Measurements from ENCODE around the gene POP5.

POP5 gene

DNA sequence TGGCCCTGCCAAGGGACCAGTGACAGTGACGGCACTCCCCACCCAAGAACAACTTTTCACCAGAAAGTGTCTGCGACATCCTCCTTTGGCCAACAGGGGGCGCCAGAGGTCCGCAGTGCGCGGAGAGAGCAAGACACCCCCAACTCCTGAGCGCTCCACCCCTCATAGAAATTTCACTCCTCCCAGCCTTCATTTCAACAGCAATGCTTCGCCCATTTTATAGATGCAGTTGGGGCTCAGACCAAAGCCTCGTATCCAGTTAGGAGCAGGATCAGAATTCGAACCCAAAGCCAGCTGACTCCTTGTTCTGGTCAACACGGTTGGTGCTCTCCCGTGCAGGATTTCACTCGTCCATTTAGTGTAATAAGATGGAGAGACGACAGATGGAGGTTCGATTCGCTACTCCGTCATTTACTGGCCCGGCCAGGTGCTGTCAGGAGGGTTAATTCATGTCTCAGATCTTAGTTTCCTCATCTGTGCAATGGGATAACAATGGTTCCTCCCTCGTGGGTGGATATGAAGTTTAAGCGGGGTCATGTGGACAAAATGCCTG, 2.4 kb upstream of the POP5 start:
- no peak overlapping the region for H3K9ac ChIP-seq
- peak overlapping the region in 4 of 11 experiments; percentile 25 to 69 (median 48); a peak in 8 of 22 replicates for H3K4me2 ChIP-seq
- H3K27me3 ChIP-seq, result peaks cover 31 to 44% (median 35%) of the 10 kb centered on the region in 11 experiments
- no peak for TF ChIP-seq Cebpa-rat (IDR thresholded peaks at IDR 0.05)
- peaks cover 11 to 17% (median 16%) of the 10 kb centered on the region in 11 experiments for H3K36me3 ChIP-seq
- peaks cover 0 to 34% (median 9%) of the 10 kb centered on the region in 11 experiments; a peak in 17 of 22 replicates for H4K20me1 ChIP-seq
- no peak overlapping the region for H3K4me3 ChIP-seq
- H3K9me3 ChIP-seq (replicated peaks in 1 of 11), result no peaks in the 10 kb centered on the region
- peaks cover 14 to 28% (median 24%) of the 10 kb centered on the region in 10 experiments for H3K4me1 ChIP-seq
- H3K27ac ChIP-seq, result no peak overlapping the region

DNA sequence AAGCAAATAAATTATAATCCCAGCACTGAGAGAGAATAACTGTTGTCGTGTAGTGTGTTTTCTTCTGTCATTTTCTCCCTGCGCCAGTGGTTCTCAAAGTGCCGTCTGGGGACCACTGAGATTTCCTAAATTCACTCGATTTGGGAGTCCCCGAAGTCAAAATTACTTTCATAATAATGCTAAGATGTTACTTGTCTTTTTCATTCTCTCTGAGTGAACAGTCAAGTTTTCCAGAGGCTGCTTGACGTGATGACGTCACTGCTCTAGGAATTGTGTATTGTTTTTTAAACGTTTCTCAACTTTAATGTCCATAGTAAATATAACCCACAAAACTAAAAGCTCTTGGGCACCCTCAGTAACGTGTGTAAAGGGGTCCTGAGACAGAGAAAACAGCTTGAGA, 796 bp upstream of the POP5 start:
- no peaks in the 10 kb centered on the region for H3K9me3 ChIP-seq (replicated peaks in 1 of 11)
- peaks cover 14 to 28% (median 24%) of the 10 kb centered on the region in 10 experiments for H3K4me1 ChIP-seq
- H3K27me3 ChIP-seq, result peaks cover 31 to 44% (median 35%) of the 10 kb centered on the region in 11 experiments
- peak overlapping the region; percentile 87 to 96 (median 89) for H3K4me2 ChIP-seq
- H3K36me3 ChIP-seq, result peaks cover 27 to 33% (median 31%) of the 10 kb centered on the region in 11 experiments
- H3K27ac ChIP-seq, result peak overlapping the region in 1 of 11 experiments; percentile 15; a peak in 1 of 22 replicates
- H4K20me1 ChIP-seq, result peaks cover 0 to 45% (median 21%) of the 10 kb centered on the region in 11 experiments; a peak in 17 of 22 replicates
- peak overlapping the region; percentile 77 to 90 (median 83) for H3K4me3 ChIP-seq
- peak overlapping the region; percentile 60 to 83 (median 81); a peak in 21 of 22 replicates for H3K9ac ChIP-seq
- TF ChIP-seq Cebpa-rat (IDR thresholded peaks at IDR 0.05), result no peak

DNA sequence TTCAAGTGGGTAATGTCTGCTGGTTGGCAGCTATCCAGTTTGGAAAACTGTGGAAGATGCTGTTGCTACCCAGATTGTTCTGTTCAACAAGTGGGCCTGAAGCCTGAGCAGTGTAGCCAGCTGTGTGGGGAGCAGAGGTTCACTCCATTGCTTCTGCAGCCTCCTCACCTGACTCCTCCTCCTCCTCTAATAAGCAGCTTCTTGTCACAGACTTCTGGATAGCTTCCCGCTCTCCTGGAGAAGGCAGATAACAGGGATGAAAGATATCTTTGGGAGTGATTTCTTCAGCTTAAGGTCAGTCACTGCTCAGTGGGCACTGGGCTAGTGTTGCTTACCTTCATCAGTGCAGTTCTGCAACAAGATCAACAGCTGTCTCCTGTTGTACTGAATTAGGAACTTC, 2.0 kb downstream of the POP5 start:
- TF ChIP-seq Cebpa-rat (IDR thresholded peaks at IDR 0.05), result no peak
- Histone ChIP-seq H3K27me3 (peaks cover 8 to 18% (median 11%) of the 10 kb centered on the region in 11 experiments), H3K9ac (no peak overlapping the region), H3K4me2 (no peak overlapping the region), H3K4me1 (peaks cover 14 to 21% (median 16%) of the 10 kb centered on the region in 10 experiments), H4K20me1 (peaks cover 3 to 60% (median 36%) of the 10 kb centered on the region in 11 experiments; a peak in 18 of 22 replicates), H3K36me3 (peaks cover 55 to 61% (median 59%) of the 10 kb centered on the region in 11 experiments), H3K27ac (no peak overlapping the region), H3K9me3 (replicated peaks in 1 of 11) (no peaks in the 10 kb centered on the region), H3K4me3 (no peak overlapping the region)

DNA sequence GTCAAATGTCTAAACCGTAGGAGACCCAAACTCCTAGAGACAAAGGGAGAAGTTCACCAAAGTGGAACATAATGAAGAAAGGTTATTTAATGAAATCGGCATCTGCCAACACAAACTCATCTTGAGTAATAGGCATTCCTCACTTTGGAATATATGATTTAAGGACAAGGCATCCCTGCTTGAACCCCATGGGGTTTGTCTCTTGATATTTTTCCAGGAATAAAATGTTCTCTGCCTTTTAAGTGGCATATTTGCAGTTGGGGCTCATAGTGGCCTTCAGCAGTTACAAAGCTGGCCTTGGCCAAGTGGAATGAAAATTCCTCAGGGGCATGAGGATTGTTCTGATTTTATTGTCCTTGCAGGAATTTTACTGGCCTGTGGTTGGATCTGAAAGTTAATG, 7.1 kb downstream of the POP5 start:
- peaks cover 15 to 99% (median 45%) of the 10 kb centered on the region in 11 experiments; a peak in 18 of 22 replicates for H4K20me1 ChIP-seq
- no peak for TF ChIP-seq Cebpa-rat (IDR thresholded peaks at IDR 0.05)
- H3K4me3 ChIP-seq, result no peak overlapping the region
- H3K27me3 ChIP-seq, result no peaks in the 10 kb centered on the region
- no peak overlapping the region for H3K9ac ChIP-seq
- no peaks in the 10 kb centered on the region for H3K4me1 ChIP-seq
- H3K27ac ChIP-seq, result no peak overlapping the region
- H3K4me2 ChIP-seq, result no peak overlapping the region
- H3K36me3 ChIP-seq, result peaks cover 100% of the 10 kb centered on the region in 11 experiments
- no peaks in the 10 kb centered on the region for H3K9me3 ChIP-seq (replicated peaks in 1 of 11)

DNA sequence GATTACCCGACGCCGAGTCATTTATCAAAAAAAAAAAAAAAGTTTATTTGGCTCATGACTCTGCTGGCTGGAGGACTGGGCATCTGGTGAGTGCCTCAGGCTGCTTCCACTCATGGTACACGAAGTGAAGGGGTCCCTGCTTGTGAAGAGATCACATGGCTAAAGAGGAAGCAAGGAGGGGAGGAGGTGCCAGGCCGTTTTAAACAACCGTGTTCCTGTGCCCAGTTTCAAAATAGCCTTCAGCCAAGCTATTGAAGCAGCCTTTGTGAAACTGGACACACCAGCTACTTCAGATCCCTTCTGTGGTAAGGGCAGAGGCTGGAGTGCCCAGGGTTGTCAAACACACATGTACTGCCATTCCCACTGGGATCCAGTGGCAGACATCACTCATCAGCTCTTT, 7.6 kb downstream of the POP5 start:
- H3K4me1 ChIP-seq, result no peaks in the 10 kb centered on the region
- H3K9me3 ChIP-seq (replicated peaks in 1 of 11), result no peaks in the 10 kb centered on the region
- H3K4me2 ChIP-seq, result no peak overlapping the region
- peaks cover 100% of the 10 kb centered on the region in 11 experiments for H3K36me3 ChIP-seq
- H4K20me1 ChIP-seq, result peaks cover 15 to 99% (median 42%) of the 10 kb centered on the region in 11 experiments; a peak in 18 of 22 replicates
- no peak overlapping the region for H3K4me3 ChIP-seq
- H3K27me3 ChIP-seq, result no peaks in the 10 kb centered on the region
- no peak overlapping the region for H3K9ac ChIP-seq
- no peak for TF ChIP-seq Cebpa-rat (IDR thresholded peaks at IDR 0.05)
- H3K27ac ChIP-seq, result no peak overlapping the region

DNA sequence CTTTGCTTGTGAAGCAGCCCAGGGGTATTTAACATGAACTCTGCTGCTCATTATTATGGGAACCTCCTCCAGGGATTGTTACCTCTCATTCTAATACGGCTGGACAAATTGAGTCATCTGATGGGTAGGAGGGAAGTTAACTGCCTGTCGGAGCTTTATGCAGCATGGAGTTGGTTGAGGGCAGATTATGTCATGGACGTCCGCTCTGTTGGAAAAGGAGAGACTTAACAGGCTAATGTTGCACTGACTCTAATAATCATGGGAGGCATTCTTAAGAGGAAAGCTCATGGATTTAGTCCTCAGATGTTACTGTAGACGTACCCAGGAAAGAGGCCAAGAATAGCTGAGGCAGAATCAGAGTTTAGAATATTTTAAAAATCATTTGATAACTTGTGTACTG, 9.9 kb downstream of the POP5 start:
- Histone ChIP-seq H3K36me3 (peaks cover 99 to 100% (median 100%) of the 10 kb centered on the region in 11 experiments), H4K20me1 (peaks cover 15 to 97% (median 44%) of the 10 kb centered on the region in 11 experiments; a peak in 18 of 22 replicates)

DNA sequence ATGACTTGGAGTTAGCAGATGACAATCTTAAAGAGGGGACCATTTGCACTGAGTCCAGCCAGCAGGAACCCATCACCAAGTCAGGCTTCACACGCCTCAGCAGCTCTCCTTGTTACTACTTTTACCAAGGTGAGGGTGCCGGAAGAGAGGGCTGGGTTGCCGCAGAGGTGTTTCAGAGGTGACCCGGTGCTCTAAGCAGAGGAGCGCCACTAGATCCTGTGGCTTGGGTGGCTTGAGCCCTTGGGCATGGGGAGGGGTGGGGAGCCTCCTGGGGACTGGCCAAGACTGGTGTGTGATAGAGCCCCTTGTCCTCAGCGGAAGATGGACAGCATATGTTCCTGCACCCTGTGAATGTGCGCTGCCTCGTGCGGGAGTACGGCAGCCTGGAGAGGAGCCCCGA, 17.7 kb downstream of the POP5 start:
- no peaks in the 10 kb centered on the region for H3K9me3 ChIP-seq (replicated peaks in 1 of 11)

More for the DNA sequence above, 9.9 kb downstream of the POP5 start:
- Histone ChIP-seq H3K9ac (no peak overlapping the region), H3K4me1 (no peaks in the 10 kb centered on the region), H3K9me3 (replicated peaks in 1 of 11) (no peaks in the 10 kb centered on the region), H3K4me2 (no peak overlapping the region), H3K27ac (no peak overlapping the region), H3K27me3 (no peaks in the 10 kb centered on the region), H3K4me3 (no peak overlapping the region)
- TF ChIP-seq Cebpa-rat (IDR thresholded peaks at IDR 0.05), result no peak

DNA sequence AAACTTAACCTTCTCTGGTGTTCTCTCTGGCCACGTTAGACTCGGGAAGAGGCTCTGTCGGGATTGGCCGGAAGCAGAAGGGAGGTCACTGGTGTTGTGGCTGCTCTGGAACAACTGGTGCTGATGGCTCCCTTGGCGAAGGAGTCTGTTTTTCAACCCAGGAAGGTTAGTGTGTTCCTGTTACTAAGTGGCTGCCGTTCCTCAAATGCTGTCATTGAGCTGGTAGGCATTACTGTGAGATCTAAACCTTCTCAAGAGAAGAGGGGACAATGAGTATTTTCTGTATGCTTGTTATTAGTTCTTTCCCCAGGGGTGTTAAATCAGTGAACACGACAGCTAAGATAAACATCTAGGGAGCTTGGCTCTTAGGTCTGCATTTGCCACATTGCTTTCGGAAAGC, 18.3 kb downstream of the POP5 start:
- H3K27ac ChIP-seq, result no peak overlapping the region
- peaks cover 93 to 100% (median 98%) of the 10 kb centered on the region in 11 experiments for H3K36me3 ChIP-seq
- TF ChIP-seq Cebpa-rat (IDR thresholded peaks at IDR 0.05), result no peak
- no peaks in the 10 kb centered on the region for H3K9me3 ChIP-seq (replicated peaks in 1 of 11)
- no peak overlapping the region for H3K4me3 ChIP-seq
- no peaks in the 10 kb centered on the region for H3K27me3 ChIP-seq
- no peak overlapping the region for H3K4me2 ChIP-seq
- H4K20me1 ChIP-seq, result peaks cover 5 to 97% (median 69%) of the 10 kb centered on the region in 11 experiments; a peak in 18 of 22 replicates
- no peak overlapping the region for H3K9ac ChIP-seq
- H3K4me1 ChIP-seq, result no peaks in the 10 kb centered on the region; a peak in 3 of 20 replicates

More for the DNA sequence above, 17.7 kb downstream of the POP5 start:
- Histone ChIP-seq H4K20me1 (peaks cover 8 to 95% (median 75%) of the 10 kb centered on the region in 11 experiments; a peak in 18 of 22 replicates), H3K4me3 (no peak overlapping the region), H3K4me1 (no peaks in the 10 kb centered on the region; a peak in 2 of 20 replicates), H3K27me3 (no peaks in the 10 kb centered on the region), H3K4me2 (no peak overlapping the region), H3K36me3 (peaks cover 96 to 100% (median 99%) of the 10 kb centered on the region in 11 experiments), H3K27ac (no peak overlapping the region), H3K9ac (no peak overlapping the region)
- TF ChIP-seq Cebpa-rat (IDR thresholded peaks at IDR 0.05), result no peak

DNA sequence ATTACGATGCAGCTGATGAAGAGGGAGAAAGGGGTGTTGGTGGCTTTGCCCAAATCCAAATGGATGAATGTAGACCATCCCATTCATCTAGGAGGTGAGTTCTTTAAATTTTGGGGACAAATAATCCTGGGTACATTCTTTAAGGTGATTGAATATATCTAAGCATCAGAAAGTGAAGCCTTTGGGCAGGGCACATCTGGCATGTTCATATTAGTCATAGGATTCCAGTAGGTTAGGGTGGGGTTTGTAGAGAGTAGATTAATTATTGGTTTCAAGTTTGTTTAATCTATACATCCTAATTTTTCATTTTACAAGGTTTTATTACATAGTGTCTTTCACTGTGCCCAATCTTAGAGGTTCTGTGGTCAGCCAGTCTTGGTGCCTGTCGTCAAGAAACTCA, 23.6 kb downstream of the POP5 start:
- Histone ChIP-seq H3K4me3 (no peak overlapping the region), H3K27me3 (no peaks in the 10 kb centered on the region), H3K9me3 (replicated peaks in 1 of 11) (no peaks in the 10 kb centered on the region), H3K36me3 (peaks cover 90 to 100% (median 97%) of the 10 kb centered on the region in 11 experiments), H3K27ac (no peak overlapping the region), H3K4me1 (peaks cover 0 to 7% (median 3%) of the 10 kb centered on the region in 10 experiments; a peak in 9 of 20 replicates), H3K4me2 (no peak overlapping the region), H4K20me1 (peaks cover 18 to 96% (median 57%) of the 10 kb centered on the region in 11 experiments; a peak in 19 of 22 replicates), H3K9ac (no peak overlapping the region)
- no peak for TF ChIP-seq Cebpa-rat (IDR thresholded peaks at IDR 0.05)
